Stimulated activated CD8-positive, alpha-beta memory T cell treated with anti-CD3 and anti-CD28 coated beads, Interleukin-12 subunit alpha, Interleukin-12 subunit beta, amount 100 ng/mL, for 24 hours (primary cell): ENCODE results near the gene C9orf50.
"Not testable (repeated sequence)": the region's sequence is repeated elsewhere in the genome, so short reads cannot be mapped to it uniquely, and the experiment has no call there.

Experiments used
- DNase-seq: peaks from one replicate; pipeline ENCODE4 v3.0.0-alpha.2; 2020; ENCODE audit errors: extremely low read depth

C9orf50 gene

DNA sequence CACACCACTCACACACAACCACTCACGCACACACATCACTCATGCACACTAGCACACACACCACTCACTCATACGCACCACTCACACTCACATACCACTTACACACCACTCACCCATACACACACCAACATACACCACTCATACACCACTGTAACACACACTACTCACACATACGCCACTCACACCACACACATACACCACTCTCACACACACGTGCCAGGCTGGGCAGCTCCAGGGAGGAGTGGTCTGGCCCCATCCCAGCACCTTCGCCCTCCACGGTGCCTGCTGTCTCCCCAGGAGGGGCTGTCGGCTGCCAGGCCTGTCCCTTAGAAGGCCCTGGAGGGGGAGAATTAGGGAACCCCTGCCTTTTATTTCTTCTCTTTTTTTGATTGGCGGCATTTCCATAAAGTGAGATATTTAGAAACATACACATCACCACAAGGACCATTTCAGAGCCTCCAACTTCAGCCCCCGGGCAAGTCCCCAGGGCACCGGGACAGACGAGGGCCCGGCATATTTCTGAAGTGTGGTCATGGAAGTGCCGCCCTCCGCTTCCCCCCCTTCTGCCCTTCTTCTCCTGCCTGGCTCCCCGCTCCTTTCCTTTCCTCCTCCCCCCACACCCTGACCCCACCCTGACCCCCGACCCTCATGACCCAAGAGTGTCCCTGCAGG, 27.3 kb upstream of the C9orf50 start:
- DNase-seq: no peak

DNA sequence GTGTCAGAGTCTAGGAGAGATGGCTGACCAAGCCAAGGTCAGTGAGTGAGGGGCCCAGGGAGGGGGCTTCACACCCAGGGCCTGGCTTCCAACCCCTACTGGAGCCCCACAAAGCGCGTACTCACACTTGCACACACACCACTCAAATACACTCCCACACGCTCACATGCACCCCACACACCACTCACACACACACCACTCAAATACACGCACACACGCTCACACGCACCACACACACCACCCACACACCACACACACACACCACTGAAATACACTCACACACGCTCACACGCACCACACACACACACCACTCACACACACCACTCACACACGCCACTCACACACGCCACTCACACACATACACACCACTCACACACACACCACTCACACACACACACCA, 26.7 kb upstream of the C9orf50 start:
- DNase-seq: no peak

GRCh38 chr9:129646654-129647053, 25.8 kb upstream of the C9orf50 start:
- DNase-seq: no peak

- DNase-seq: no peak
Observed at GRCh38 chr9:129646252-129646651, 25.4 kb upstream of the C9orf50 start.

GRCh38 chr9:129644902-129645301, 24.0 kb upstream of the C9orf50 start:
- DNase-seq: no peak

- DNase-seq: no peak
Observed at GRCh38 chr9:129644365-129644764, 23.5 kb upstream of the C9orf50 start.

- DNase-seq: no peak
Observed at GRCh38 chr9:129643706-129644105, 22.8 kb upstream of the C9orf50 start.

- DNase-seq: peak; percentile 90
Observed at GRCh38 chr9:129641750-129642585, 21.1 kb upstream of the C9orf50 start, which contains the start of gene ASB6. Gene ASB6, minus strand, starts transcription at chr9:129642151. Its CDS starts 152 bp downstream, at chr9:129641999.

GRCh38 chr9:129640871-129641749, 20.2 kb upstream of the C9orf50 start:
- no peak for DNase-seq

- no peak for DNase-seq
Observed at GRCh38 chr9:129640086-129640870, 19.4 kb upstream of the C9orf50 start.

GRCh38 chr9:129639756-129640085, 18.8 kb upstream of the C9orf50 start:
- no peak for DNase-seq

DNA sequence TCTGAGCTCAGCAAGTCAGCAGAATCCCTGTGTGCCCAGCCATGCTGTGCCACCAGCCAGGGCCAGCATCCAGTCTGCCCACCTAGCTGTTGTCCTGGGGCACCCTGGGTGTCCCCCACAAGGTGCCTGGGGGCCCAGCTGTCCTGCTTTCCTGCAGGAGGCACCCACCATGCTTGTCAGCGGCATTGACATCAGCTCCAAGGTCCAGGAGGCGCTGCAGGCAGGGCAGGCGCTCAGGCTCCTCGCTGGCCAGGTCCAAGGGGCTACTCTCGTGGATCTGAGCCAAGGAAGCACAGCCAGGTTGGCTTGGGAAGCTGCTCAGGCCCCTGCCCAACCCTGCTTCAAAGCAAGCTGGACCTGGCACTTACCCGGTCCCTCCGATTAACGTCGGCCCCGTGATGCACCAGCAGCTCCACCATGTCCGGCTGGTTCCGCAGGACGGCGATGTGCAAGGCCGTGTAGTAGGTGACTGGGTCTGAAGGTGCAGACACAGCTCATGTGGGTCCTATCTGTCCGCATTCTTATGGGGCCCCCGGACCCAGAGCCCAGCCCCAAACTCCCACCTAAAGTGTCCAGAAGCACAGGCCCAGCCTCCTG, 18.2 kb upstream of the C9orf50 start:
- DNase-seq: no peak

DNA sequence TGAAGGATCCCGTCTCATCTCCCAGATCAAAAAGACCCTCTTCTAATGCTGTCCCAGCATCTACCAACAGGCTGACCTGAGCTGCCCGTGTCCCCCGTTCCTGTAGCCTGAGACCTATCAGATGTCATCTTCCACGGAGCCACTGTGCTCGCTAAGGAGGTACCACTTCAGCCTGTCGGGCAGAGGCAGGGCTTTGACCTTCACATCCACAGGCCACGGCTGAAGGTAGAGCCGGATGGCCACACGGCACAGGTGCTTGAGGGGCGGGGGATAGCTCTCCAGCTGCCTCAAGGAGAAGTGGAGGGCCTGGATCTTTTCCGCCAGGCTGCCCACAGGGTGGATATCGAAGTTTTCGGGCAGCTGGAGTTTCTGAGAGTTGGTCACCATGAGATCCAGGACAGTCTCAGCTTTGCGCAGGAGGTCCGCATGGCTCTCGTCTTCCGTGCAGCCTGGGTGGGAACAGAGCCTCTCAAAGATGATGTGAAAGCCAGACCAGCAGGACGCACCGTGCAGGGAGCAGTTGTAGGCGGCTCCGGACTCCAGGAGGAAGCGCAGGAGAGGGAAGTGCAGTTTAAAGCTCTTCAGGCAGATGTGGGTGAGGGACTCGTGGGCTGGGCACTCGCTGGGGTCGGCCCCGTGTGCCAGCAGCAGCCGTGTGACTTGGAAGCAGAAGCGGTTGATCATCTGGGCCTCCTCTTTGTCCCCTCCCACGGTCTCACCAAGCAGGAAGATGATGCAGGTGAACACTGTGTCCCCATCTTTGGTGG, 17.0 kb upstream of the C9orf50 start:
- DNase-seq: no peak

DNA sequence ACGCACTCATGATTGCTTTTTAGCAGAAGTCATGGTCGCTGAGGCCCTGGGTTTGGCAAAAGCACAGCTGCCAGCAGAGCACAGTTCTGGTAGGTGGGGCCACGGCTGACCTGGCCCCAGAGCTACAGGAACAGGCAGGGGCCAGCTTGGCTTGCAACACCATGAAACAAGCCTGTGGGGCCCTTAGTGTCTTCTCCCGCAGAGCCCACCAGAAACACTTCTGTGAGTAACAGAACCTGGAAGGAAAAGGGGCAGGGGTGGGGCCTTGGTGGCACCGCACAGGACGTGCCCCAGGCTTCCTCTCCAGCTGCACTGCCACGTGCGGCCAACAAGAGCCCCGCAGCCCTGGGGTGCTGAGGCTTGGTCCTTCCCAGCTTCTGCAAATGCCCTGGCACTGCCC, 16.2 kb upstream of the C9orf50 start:
- DNase-seq: no peak

DNA sequence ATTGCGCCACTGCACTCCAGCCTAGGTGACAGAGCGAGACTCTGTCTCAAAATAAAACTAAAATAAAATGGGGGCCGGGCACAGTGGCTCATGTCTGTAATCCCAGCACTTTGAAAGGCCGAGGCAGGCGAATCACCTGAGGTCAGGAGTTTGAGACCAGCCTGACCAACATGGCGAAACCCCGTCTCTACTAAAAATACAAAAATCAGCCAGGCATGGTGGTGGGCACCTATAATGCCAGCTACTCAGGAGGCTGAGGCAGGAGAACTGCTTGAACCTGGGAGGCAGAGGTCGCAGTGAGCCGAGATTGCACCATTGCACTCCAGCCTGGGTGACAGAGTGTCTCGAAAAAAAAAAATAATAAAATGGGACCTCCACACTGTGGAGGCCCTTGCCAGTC, 15.4 kb upstream of the C9orf50 start:
- DNase-seq: not testable (repeated sequence)

GRCh38 chr9:129635099-129636065, 14.5 kb upstream of the C9orf50 start:
- no peak for DNase-seq

DNA sequence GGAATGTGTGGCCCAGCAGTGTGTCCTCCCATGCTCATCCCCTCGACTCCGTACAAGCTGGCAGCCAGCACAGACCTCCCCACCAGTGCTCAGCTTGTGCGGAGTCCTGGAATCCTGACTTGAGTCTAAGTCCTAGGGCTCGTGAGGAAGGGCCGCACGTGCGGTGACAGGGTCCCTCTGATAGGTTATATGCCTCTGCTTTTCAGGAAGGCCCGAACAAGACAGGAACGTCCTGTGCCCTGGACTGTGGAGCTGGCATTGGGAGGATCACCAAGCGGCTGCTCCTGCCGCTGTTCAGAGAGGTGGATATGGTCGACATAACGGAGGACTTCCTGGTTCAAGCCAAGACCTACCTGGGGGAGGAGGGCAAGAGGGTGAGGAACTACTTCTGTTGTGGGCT, 12.9 kb upstream of the C9orf50 start:
- DNase-seq: no peak

DNA sequence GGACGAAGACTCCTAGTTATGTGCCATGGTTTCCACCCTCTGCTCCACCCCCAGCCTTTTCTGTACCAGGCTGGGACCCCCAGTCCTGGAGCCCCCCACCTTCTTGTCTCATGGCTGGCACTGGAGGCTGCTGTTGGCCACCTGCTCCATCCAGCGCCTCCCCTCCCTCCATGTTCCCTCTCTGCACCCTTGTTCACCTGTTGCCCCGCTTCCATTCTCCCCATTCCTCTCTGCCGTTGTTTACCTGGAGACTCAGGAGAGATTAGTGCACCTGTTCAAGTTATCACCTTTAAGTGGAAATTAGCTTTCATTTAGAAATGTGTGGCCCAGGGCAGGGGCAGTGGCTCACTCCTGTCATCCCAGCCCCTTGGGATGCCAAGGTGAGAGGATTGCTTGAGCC, 12.3 kb upstream of the C9orf50 start:
- DNase-seq: no peak

GRCh38 chr9:129632460-129632859, 11.6 kb upstream of the C9orf50 start:
- DNase-seq: no peak
